Lower lobe of right lung (tissue), 2 donors: ENCODE results near the gene MIOS. TPM values are rescaled to one million over a fixed set of nuclear protein-coding genes. Genes with fewer than 3 reads are reported as not detected.

ENCODE experiments used
- ATAC-seq, 2 donors: fragments of 200-7000 bp; cut with Tn5 transposase; one replicate each; pipeline ENCODE4 v1.9.1; 2020 to 2022; ENCODE audit warnings: mild to moderate bottlenecking in 2 of 2, moderate library complexity in 2 of 2
- DNase-seq: peaks from one replicate; pipeline ENCODE4 v3.0.0-alpha.2; 2020
- H3K27ac ChIP-seq: fragments of 200-600 bp; one replicate; pipeline ENCODE4 v1.8.0; 2022
- H3K27me3 ChIP-seq: fragments of 200-600 bp; one replicate; pipeline ENCODE4 v1.8.0; 2022; ENCODE audit warnings: low read depth
- H3K36me3 ChIP-seq: fragments of 200-600 bp; one replicate; pipeline ENCODE4 v1.8.0; 2022; ENCODE audit warnings: mild to moderate bottlenecking
- H3K4me1 ChIP-seq: fragments of 200-600 bp; one replicate; pipeline ENCODE4 v1.8.0; 2022
- H3K4me3 ChIP-seq: fragments of 200-600 bp; one replicate; pipeline ENCODE4 v1.8.0; 2022; ENCODE audit warnings: mild to moderate bottlenecking
- H3K9me3 ChIP-seq: fragments of 200-600 bp; one replicate; pipeline ENCODE4 v1.8.0; 2022
- CTCF ChIP-seq: fragments of 200-600 bp; IDR thresholded peaks from one replicate; pipeline ENCODE4 v1.8.0; 2022; ENCODE audit warnings: antibody characterized with exemption, mild to moderate bottlenecking
- intact Hi-C: fragments of 100-400 bp; cut with DNase I; formaldehyde crosslinking; loops from one replicate; pipeline ENCODE4 v1.11.0; 2022
- total RNA-seq: library from RNA; stranded (reverse); fragmentation: NEBNext Ultra II Directional; extraction: Animal tissue kit (Norgen Biotek cat#: 25700); gene quantifications from one replicate; pipeline ENCODE4 v1.2.1, GENCODE V29; 2021
- donor health status: DM: no; HTN: yes; CAD: no; lungs with severe emphysema.

Gene MIOS
- total RNA-seq, 1 donor from 2014 or later = 28.8 TPM

GRCh38 chr7:7522421-7522820, 44.3 kb upstream of the MIOS start:
- intact Hi-C loops = no loop called here
- no peak for ATAC-seq
- H3K9me3 ChIP-seq = no peaks in the 10 kb centered on the region
- no peak overlapping the region for H3K4me3 ChIP-seq
- no peaks in the 10 kb centered on the region for H3K36me3 ChIP-seq
- no peaks in the 10 kb centered on the region for H3K27me3 ChIP-seq
- no peak for DNase-seq
- TF ChIP-seq CTCF = no peak
- no peaks in the 10 kb centered on the region for H3K4me1 ChIP-seq
- H3K27ac ChIP-seq = no peak overlapping the region

DNA sequence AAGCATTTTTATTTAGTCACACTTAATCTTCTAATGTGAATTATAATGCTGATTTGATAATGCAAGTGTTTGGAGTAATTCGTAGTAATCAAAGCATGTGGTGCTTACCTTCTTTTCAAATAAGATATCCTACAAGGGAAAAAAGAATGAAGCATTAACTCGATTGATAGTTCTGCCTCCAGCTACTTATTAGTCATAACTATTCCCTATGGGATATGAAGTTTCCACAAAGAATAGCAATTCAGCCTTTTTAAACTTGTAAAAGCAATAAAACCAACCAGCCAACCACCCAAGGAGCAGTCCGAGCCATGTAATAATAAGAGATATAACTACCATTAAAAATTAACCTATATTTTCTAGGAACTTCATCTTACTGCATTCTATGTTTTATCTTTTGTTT, 42.6 kb upstream of the MIOS start:
- no peaks in the 10 kb centered on the region for H3K4me1 ChIP-seq
- ATAC-seq (no peak), DNase-seq (no peak)
- H3K9me3 ChIP-seq = no peaks in the 10 kb centered on the region
- H3K27ac ChIP-seq = no peak overlapping the region
- no peak for TF ChIP-seq CTCF
- H3K27me3 ChIP-seq = no peaks in the 10 kb centered on the region
- H3K36me3 ChIP-seq = no peaks in the 10 kb centered on the region
- no peak overlapping the region for H3K4me3 ChIP-seq
- intact Hi-C loops = no loop called here

- Histone ChIP-seq H3K36me3 (no peaks in the 10 kb centered on the region), H3K4me1 (no peaks in the 10 kb centered on the region), H3K27me3 (no peaks in the 10 kb centered on the region), H3K9me3 (no peaks in the 10 kb centered on the region), H3K27ac (no peak overlapping the region), H3K4me3 (no peak overlapping the region)
- no peak for DNase-seq
- ATAC-seq = no peak
- no peak for TF ChIP-seq CTCF
- intact Hi-C loops = no loop called here
These were observed 40.7 kb upstream of the MIOS start for GRCh38 chr7:7526006-7526405.

DNA sequence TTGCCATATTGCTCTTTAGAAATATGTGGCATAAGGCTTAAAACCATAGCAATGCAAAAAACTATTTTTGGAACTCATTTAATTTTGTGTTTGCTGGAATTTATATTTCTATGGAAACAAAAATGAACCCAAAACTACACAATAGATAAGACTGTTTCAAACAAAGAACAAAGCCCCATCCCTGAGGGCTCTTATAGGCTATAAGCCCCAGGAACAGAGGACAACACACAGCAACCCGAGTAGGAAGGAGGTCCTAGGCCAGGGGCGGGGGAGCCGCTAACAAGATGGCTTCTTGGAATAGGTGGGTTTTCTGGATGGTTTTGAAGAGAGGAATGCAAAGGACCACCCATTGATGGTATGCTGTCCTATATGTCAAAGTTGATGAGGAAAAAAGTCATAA, 39.6 kb upstream of the MIOS start:
- ATAC-seq = no peak
- Histone ChIP-seq H3K4me3 (no peak overlapping the region), H3K36me3 (no peaks in the 10 kb centered on the region), H3K4me1 (no peaks in the 10 kb centered on the region), H3K27me3 (no peaks in the 10 kb centered on the region), H3K9me3 (no peaks in the 10 kb centered on the region), H3K27ac (no peak overlapping the region)
- no peak for DNase-seq
- no peak for TF ChIP-seq CTCF
- intact Hi-C loops = no loop called here

- H3K27me3 ChIP-seq = no peaks in the 10 kb centered on the region
- no peak overlapping the region for H3K4me3 ChIP-seq
- H3K27ac ChIP-seq = no peak overlapping the region
- H3K36me3 ChIP-seq = no peaks in the 10 kb centered on the region
- DNase-seq = no peak
- no peaks in the 10 kb centered on the region for H3K4me1 ChIP-seq
- no peak for TF ChIP-seq CTCF
- H3K9me3 ChIP-seq = no peaks in the 10 kb centered on the region
- ATAC-seq = no peak
- intact Hi-C loops = no loop called here
These were observed 37.4 kb upstream of the MIOS start for GRCh38 chr7:7529328-7529727.
